Tibial nerve (tissue), 4 donors: Measurements from ENCODE around the gene KLK12. TPM values are rescaled to one million over a fixed set of nuclear protein-coding genes. Genes with fewer than 3 reads are reported as not detected.

Source experiments
- DNase-seq, 2 donors: peaks; one replicate each; pipeline ENCODE4 v3.0.0-alpha.2; 2019; ENCODE audit warnings: low spot score in 2 of 2
- H3K27ac ChIP-seq, 4 donors: fragments of 200-600 bp; sonication (generic) in 3 of 4; one replicate each; pipeline ENCODE4 v1.5.1; 2017 to 2019; ENCODE audit warnings: mild to moderate bottlenecking in 1 of 4
- H3K27me3 ChIP-seq, 2 donors: fragments of 200-600 bp; sonication (generic) in 1 of 2; one replicate each; pipeline versions ENCODE4 v1.5.1 to v1.6.0; 2017 to 2019
- H3K36me3 ChIP-seq, 3 donors: fragments of 200-600 bp; sonication (generic); one replicate each; pipeline ENCODE4 v1.5.1; 2018 to 2019
- H3K4me1 ChIP-seq, 4 donors: fragments of 200-600 bp; sonication (generic) in 3 of 4; one replicate each; pipeline ENCODE4 v1.5.1; 2017 to 2019
- H3K4me3 ChIP-seq, 4 donors: fragments of 200-600 bp; sonication (generic) in 3 of 4; one replicate each; pipeline ENCODE4 v1.5.1; 2017 to 2019; ENCODE audit warnings: mild to moderate bottlenecking in 1 of 4, moderate library complexity in 1 of 4
- H3K9me3 ChIP-seq, 4 donors: fragments of 200-600 bp; sonication (generic) in 3 of 4; one replicate each; pipeline ENCODE4 v1.5.1; 2017 to 2019
- CTCF ChIP-seq, 5 experiments: fragments of 200-600 bp in 3 of 5; fragments of 450-650 bp in 2 of 5; sonication (generic) in 3 of 5; IDR thresholded peaks; one replicate each; pipeline ENCODE4 v1.5.1; 2016 to 2019; ENCODE audit warnings: antibody characterized with exemption in 5 of 5, mild to moderate bottlenecking in 3 of 5, moderate library complexity in 2 of 5
- EP300 ChIP-seq, 2 donors: sonication (generic); formaldehyde crosslinking; IDR thresholded peaks; one replicate each; pipeline ENCODE4 v1.6.1; 2017; ENCODE audit warnings: antibody characterized with exemption in 2 of 2, mild to moderate bottlenecking in 1 of 2
- POLR2A ChIP-seq, 2 donors: fragments of 450-650 bp; IDR thresholded peaks; one replicate each; pipeline ENCODE4 v1.6.1; 2017; ENCODE audit warnings: antibody characterized with exemption in 2 of 2, mild to moderate bottlenecking in 2 of 2, moderate library complexity in 2 of 2
- WGBS, 2 donors: methylation state at CpG; one replicate each; pipeline ENCODE4 v1.1.5; 2018; 5-methylcytosine and 5-hydroxymethylcytosine counted together
- total RNA-seq, 4 donors: library from RNA; depleted of rRNA; stranded (reverse); fragments of >200 nt; gene quantifications; one replicate each; pipeline ENCODE4 v1.1.0, GENCODE V29; 2016

KLK12 gene
- total RNA-seq, 4 donors from 2014 or later = not detected

- H3K4me1 ChIP-seq = peaks cover 0 to 35% (median 1%) of the 10 kb centered on the region in 4 donors
- WGBS, 2 donors = 2 to 8% methylated on average over 12 to 13 of the region's 14 CpGs
- peaks cover 0 to 5% (median 0%) of the 10 kb centered on the region in 4 donors for H3K9me3 ChIP-seq
- H3K27ac ChIP-seq = peak within 1 kb of the TSS in 1 of 4 donors; percentile 9
- peak within 1 kb of the TSS in 2 of 4 donors; percentile 23 to 41 for H3K4me3 ChIP-seq
- peaks cover 0 to 78% of the 10 kb centered on the region in 2 donors for H3K27me3 ChIP-seq
- TF ChIP-seq CTCF (IDR thresholded peaks at IDR 0.05) (no peak), EP300 (IDR thresholded peaks at IDR 0.05) (no peak), POLR2A (IDR thresholded peaks at IDR 0.05) (no peak)
- DNase-seq = no peak
- no peaks in the 10 kb centered on the region for H3K36me3 ChIP-seq
Measured at GRCh38 chr19:51019544-51019925, 15.3 kb downstream of the KLK12 start, which contains the start of gene KLK10. TSS of gene KLK10 (minus strand) at chr19:51019709. CDS start at chr19:51019130, 579 bp downstream.

GRCh38 chr19:51018745-51019543 is 15.9 kb downstream of the KLK12 start:
- peaks cover 0 to 78% of the 10 kb centered on the region in 2 donors for H3K27me3 ChIP-seq
- H3K4me3 ChIP-seq = peak overlapping the region in 2 of 4 donors; percentile 23 to 41
- peak overlapping the region in 1 of 4 donors; percentile 9 for H3K27ac ChIP-seq
- H3K36me3 ChIP-seq = no peaks in the 10 kb centered on the region
- WGBS, 2 donors = 1% methylated on average over 38 to 54 of the region's 68 CpGs
- H3K4me1 ChIP-seq = peaks cover 0 to 35% (median 1%) of the 10 kb centered on the region in 4 donors
- peaks cover 0 to 5% (median 0%) of the 10 kb centered on the region in 4 donors for H3K9me3 ChIP-seq
- no peak for TF ChIP-seq EP300 (IDR thresholded peaks at IDR 0.05)
- TF ChIP-seq CTCF (IDR thresholded peaks at IDR 0.05) = no peak
- TF ChIP-seq POLR2A (IDR thresholded peaks at IDR 0.05) = no peak
- DNase-seq = no peak

- TF ChIP-seq CTCF (IDR thresholded peaks at IDR 0.05) = peak; percentile 31 to 66 (median 59)
- TF ChIP-seq POLR2A (IDR thresholded peaks at IDR 0.05) = no peak
- DNase-seq = peak; percentile 9 to 21
Measured at GRCh38 chr19:51016798-51017683, 17.8 kb downstream of the KLK12 start.

GRCh38 chr19:51015691-51016267 is 19.0 kb downstream of the KLK12 start:
- 88 to 94% methylated on average over 18 to 19 of the region's 19 CpGs for WGBS, 2 donors
- no peak overlapping the region for H3K4me3 ChIP-seq
- peaks cover 0 to 68% of the 10 kb centered on the region in 2 donors for H3K27me3 ChIP-seq
- peaks cover 0 to 31% (median 1%) of the 10 kb centered on the region in 4 donors for H3K4me1 ChIP-seq
- peaks cover 0 to 5% (median 0%) of the 10 kb centered on the region in 4 donors for H3K9me3 ChIP-seq
- no peak for TF ChIP-seq POLR2A (IDR thresholded peaks at IDR 0.05)
- TF ChIP-seq EP300 (IDR thresholded peaks at IDR 0.05) = no peak
- TF ChIP-seq CTCF (IDR thresholded peaks at IDR 0.05) = no peak
- H3K36me3 ChIP-seq = no peaks in the 10 kb centered on the region
- no peak overlapping the region for H3K27ac ChIP-seq
- DNase-seq = no peak

More at GRCh38 chr19:51016798-51017683, 17.8 kb downstream of the KLK12 start:
- 1 to 2% methylated on average over 61 to 68 of the region's 68 CpGs for WGBS, 2 donors
- H3K4me3 ChIP-seq = peak overlapping the region in 1 of 4 donors; percentile 37
- peaks cover 0 to 5% (median 0%) of the 10 kb centered on the region in 4 donors for H3K9me3 ChIP-seq
- H3K27ac ChIP-seq = no peak overlapping the region
- no peaks in the 10 kb centered on the region for H3K36me3 ChIP-seq
- peaks cover 0 to 68% of the 10 kb centered on the region in 2 donors for H3K27me3 ChIP-seq
- H3K4me1 ChIP-seq = peaks cover 0 to 35% (median 1%) of the 10 kb centered on the region in 4 donors
